HG02610 (cell line): ENCODE results near the gene SLC30A5.

Experiments
- ATAC-seq: cut with Tn5 transposase; IDR thresholded peaks from one replicate; pipeline ENCODE4 v1.9.1; 2021; ENCODE audit warnings: mild to moderate bottlenecking, moderate library complexity; ENCODE audit not compliant: unreplicated experiment

SLC30A5 gene

DNA sequence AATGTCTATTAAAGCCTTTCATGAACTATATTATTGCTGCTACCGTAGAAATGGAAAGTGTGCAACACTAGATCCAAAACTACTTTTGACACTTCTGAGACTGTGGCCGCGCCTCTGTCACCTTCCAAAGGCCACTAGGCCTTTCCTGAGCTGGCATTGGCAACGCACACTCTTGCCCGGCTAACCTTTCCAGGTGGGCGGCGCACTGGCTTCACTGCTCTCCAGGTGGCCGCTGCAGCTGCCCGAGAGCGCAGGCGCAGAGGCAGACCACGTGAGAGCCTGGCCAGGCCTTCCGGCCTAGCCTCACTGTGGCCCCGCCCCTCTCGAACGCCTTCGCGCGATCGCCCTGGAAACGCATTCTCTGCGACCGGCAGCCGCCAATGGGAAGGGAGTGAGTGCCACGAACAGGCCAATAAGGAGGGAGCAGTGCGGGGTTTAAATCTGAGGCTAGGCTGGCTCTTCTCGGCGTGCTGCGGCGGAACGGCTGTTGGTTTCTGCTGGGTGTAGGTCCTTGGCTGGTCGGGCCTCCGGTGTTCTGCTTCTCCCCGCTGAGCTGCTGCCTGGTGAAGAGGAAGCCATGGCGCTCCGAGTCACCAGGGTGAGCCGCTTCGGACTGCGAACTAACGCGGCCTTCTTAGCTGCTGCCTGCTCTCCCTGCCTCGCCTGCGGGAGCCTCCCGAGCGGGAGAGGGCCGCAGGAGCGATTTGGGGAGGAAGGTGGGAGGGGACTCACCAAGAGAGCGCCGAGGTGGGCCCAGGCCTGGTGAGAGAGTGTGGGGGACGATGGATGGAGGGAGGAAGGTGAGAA lies 73.1 kb downstream of the SLC30A5 start, which contains the start of gene CCNB1:
Gene CCNB1, plus strand, starts transcription at position 465 of the 807 bp plus-strand sequence. Its CDS starts 113 bp downstream, at position 578.
- ATAC-seq = peak; percentile 99

DNA sequence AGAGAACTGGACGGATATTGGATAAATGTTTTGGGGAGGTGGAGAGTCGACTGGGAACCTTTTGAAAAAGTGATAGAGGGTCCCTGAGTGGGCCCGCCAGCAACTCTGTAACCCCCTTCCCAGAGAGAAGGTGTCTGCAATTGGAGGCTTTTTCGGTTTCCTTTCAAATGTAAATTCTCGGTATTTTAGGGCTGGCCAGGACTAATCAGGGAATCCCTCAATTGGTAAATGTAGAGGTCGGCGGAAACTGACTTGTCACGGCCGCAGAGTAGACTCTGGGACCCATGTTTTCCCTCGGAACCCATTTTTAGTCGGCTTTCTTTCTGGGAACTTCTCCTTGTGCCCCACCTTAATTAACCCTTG lies 73.7 kb downstream of the SLC30A5 start:
- no peak for ATAC-seq

DNA sequence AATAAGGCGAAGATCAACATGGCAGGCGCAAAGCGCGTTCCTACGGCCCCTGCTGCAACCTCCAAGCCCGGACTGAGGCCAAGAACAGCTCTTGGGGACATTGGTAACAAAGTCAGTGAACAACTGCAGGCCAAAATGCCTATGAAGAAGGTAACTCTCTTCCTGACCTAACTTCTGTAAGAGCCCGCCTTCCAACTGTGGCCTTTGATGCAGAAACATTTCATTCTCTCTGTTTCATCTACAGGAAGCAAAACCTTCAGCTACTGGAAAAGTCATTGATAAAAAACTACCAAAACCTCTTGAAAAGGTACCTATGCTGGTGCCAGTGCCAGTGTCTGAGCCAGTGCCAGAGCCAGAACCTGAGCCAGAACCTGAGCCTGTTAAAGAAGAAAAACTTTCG lies 74.1 kb downstream of the SLC30A5 start:
- no peak for ATAC-seq

DNA sequence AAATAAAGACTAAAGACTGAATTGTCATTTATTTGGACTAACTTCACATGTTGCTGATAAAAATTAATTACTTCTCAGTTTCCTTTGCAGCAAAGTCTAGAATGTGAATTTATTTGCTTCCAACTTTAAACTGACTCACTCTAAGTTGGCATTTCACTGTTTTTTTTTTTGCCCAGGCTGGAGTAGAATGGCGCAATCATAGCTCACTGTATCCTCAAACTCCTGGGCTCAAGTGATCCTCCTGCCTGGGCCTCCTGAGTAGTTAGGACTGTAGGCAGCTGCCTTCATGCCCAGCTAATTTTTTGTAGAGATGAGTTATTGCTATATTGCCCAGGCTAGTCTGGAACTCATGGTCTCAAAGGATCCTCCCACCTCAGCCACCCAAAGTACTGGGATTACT lies 76.7 kb downstream of the SLC30A5 start:
- ATAC-seq = no peak

DNA sequence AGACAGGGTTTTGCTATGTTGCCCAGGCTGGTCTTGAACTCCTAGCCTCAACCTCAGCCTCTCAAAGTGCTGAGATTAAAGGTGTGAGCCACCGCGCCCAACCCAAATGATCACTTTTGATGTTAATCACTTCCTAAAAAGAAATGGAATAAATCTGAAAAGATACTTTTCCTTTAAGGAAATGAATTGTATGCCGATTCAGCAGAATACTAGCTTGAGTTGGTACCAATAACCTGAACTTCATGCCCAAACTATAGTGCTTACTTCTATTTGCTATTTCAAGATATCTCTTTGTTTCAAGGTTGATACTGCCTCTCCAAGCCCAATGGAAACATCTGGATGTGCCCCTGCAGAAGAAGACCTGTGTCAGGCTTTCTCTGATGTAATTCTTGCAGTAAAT lies 77.2 kb downstream of the SLC30A5 start:
- ATAC-seq = no peak
